ENCODE data around the gene SCN2A.
"Not testable (repeated sequence)": the region's sequence is repeated elsewhere in the genome, so short reads cannot be mapped to it uniquely, and the experiment has no call there.

SCN2A gene

DNA sequence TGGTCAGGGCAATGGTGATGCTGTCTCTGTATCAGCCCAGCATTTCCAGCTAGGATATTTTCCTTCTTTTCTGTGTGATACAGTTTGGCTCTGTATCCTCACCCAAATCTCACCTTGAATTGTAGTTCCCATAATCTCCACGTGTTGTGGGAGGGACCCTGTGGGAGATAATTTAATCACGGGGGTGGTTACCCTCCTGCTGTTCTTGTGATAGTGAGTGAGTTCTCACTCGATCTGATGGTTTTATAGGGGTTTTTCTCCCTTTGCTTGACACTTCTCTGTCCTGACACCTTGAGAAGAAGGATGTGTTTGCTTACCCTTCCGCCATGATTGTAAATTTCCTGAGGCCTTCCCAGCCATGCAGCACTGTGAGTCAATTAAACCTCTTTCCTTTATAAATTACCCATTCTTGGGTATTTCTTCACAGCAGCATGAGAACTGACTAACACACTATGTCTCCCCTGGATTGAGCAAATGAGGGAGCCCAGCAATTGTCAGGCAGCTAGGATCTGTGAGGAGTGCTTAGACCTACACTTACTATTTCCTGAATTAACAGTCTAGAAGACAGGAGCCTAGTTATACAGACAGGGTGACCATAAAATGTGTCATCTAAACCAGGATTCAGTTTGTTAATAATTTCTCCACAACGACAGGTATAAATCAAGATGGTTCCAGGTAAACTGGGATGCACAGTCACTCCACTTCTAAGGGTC, 6.0 kb downstream of the SCN2A start:
- CTCF ChIA-PET = no interaction called here
- POLR2A ChIA-PET = no interaction called here
- TF ChIP-seq L3MBTL2 (conservative IDR thresholded peaks at IDR 0.05) = no peak
- TF ChIP-seq SP1 (IDR thresholded peaks at IDR 0.05) = no peak
- no peak for TF ChIP-seq ZNF384 (IDR thresholded peaks at IDR 0.05)
- no peak for TF ChIP-seq SUZ12 (IDR thresholded peaks at IDR 0.05)
- no peak for TF ChIP-seq FOXK2 (IDR thresholded peaks at IDR 0.05)
- no peak for TF ChIP-seq PKNOX1 (IDR thresholded peaks at IDR 0.05)
- no peak for TF ChIP-seq CTBP1 (IDR thresholded peaks at IDR 0.05; ENCODE audit: borderline replicate concordance)
- no peak for TF ChIP-seq FOXA1 (IDR thresholded peaks at IDR 0.05)
- TF ChIP-seq BHLHE40 (IDR thresholded peaks at IDR 0.05; ENCODE audit: borderline replicate concordance) = no peak
- no peak for TF ChIP-seq NFRKB (IDR thresholded peaks at IDR 0.05)
- TF ChIP-seq ELF4 (IDR thresholded peaks at IDR 0.05) = no peak
- no peak for TF ChIP-seq ARNT (IDR thresholded peaks at IDR 0.05)
- TF ChIP-seq LEF1 (IDR thresholded peaks at IDR 0.05; ENCODE audit: borderline replicate concordance) = no peak
- TF ChIP-seq HDGF (IDR thresholded peaks at IDR 0.05; ENCODE audit: borderline replicate concordance) = no peak
- no peak for TF ChIP-seq TARDBP (IDR thresholded peaks at IDR 0.05)
- no peak for TF ChIP-seq FOXM1 (IDR thresholded peaks at IDR 0.05; ENCODE audit: borderline replicate concordance)
- no peak for DNase-seq (ENCODE audit: extremely low spot score)

- no peak for TF ChIP-seq TARDBP (IDR thresholded peaks at IDR 0.05)
- no peak for TF ChIP-seq FOXA1 (IDR thresholded peaks at IDR 0.05)
- TF ChIP-seq ELF4 (IDR thresholded peaks at IDR 0.05) = no peak
- TF ChIP-seq L3MBTL2 (conservative IDR thresholded peaks at IDR 0.05) = no peak
- no peak for TF ChIP-seq ZNF384 (IDR thresholded peaks at IDR 0.05)
- TF ChIP-seq CTBP1 (IDR thresholded peaks at IDR 0.05; ENCODE audit: borderline replicate concordance) = no peak
- no peak for TF ChIP-seq PKNOX1 (IDR thresholded peaks at IDR 0.05)
- no peak for TF ChIP-seq LEF1 (IDR thresholded peaks at IDR 0.05; ENCODE audit: borderline replicate concordance)
- no peak for TF ChIP-seq FOXK2 (IDR thresholded peaks at IDR 0.05)
- TF ChIP-seq ARNT (IDR thresholded peaks at IDR 0.05) = no peak
- TF ChIP-seq SUZ12 (IDR thresholded peaks at IDR 0.05) = no peak
- no peak for TF ChIP-seq NFRKB (IDR thresholded peaks at IDR 0.05)
- no peak for TF ChIP-seq BHLHE40 (IDR thresholded peaks at IDR 0.05; ENCODE audit: borderline replicate concordance)
- TF ChIP-seq HDGF (IDR thresholded peaks at IDR 0.05; ENCODE audit: borderline replicate concordance) = no peak
- no peak for TF ChIP-seq FOXM1 (IDR thresholded peaks at IDR 0.05; ENCODE audit: borderline replicate concordance)
- no peak for DNase-seq (ENCODE audit: extremely low spot score)
- ChIA-PET POLR2A (no interaction called here), CTCF (interaction anchor here (2.1 kb wide), 1 partner anchor 9 kb away, joined by 11 read pairs; the partner anchor contains the start of gene SCN2A)
These were observed 9.0 kb downstream of the SCN2A start for GRCh38 chr2:165248238-165248637.

DNA sequence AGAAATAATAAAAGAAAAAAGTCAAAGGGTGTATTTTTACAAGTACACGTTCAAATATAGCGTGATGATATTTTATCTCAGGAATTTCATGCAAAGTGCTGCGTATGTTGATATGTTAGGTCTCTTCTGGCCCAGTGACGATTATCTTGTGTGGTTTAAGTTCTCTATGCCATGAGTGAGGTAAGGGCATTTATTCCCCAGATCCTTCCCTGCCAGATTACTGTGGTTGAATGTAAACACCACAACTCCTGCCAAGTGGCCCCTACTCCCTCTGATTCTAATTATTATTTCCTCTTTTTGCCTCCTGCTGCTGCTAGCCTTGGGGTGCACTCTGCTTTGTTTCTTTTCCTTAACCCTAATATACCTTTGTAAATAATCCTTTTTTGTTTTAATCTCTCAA, 12.2 kb downstream of the SCN2A start:
- ChIA-PET POLR2A (no interaction called here), CTCF (no interaction called here)
- DNase-seq (ENCODE audit: extremely low spot score) = no peak
- TF ChIP-seq NFRKB (IDR thresholded peaks at IDR 0.05) (no peak), BHLHE40 (IDR thresholded peaks at IDR 0.05; ENCODE audit: borderline replicate concordance) (no peak), LEF1 (IDR thresholded peaks at IDR 0.05; ENCODE audit: borderline replicate concordance) (no peak), ZNF384 (IDR thresholded peaks at IDR 0.05) (no peak), TARDBP (IDR thresholded peaks at IDR 0.05) (no peak), L3MBTL2 (conservative IDR thresholded peaks at IDR 0.05) (no peak), PKNOX1 (IDR thresholded peaks at IDR 0.05) (no peak), SUZ12 (IDR thresholded peaks at IDR 0.05) (no peak), ELF4 (IDR thresholded peaks at IDR 0.05) (no peak), FOXA1 (IDR thresholded peaks at IDR 0.05) (no peak), CTBP1 (IDR thresholded peaks at IDR 0.05; ENCODE audit: borderline replicate concordance) (no peak), HDGF (IDR thresholded peaks at IDR 0.05; ENCODE audit: borderline replicate concordance) (no peak), FOXK2 (IDR thresholded peaks at IDR 0.05) (no peak), FOXM1 (IDR thresholded peaks at IDR 0.05; ENCODE audit: borderline replicate concordance) (no peak), ARNT (IDR thresholded peaks at IDR 0.05) (no peak), SP1 (IDR thresholded peaks at IDR 0.05) (no peak)

DNA sequence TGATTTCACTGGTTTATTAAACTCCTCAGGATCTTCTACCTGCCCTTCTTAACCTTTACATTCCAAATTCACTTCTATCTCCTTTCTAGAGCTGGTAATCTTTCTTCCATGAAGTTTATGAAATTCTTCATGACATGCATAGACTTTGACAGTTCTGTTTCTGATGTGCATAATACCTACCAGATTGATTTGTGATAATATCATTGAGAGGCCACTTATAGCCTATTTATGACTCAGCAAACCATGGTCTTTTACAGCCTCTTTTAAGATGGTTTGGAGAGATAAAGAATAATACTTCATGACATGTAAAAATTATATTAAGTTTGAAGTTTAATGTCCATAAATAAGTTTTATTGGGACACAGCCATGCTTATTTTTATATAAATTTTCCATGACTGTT, 14.0 kb downstream of the SCN2A start:
- TF ChIP-seq PKNOX1 (IDR thresholded peaks at IDR 0.05) = no peak
- TF ChIP-seq FOXM1 (IDR thresholded peaks at IDR 0.05; ENCODE audit: borderline replicate concordance) = no peak
- TF ChIP-seq ZNF384 (IDR thresholded peaks at IDR 0.05) = no peak
- no peak for TF ChIP-seq FOXA1 (IDR thresholded peaks at IDR 0.05)
- TF ChIP-seq ELF4 (IDR thresholded peaks at IDR 0.05) = no peak
- TF ChIP-seq L3MBTL2 (conservative IDR thresholded peaks at IDR 0.05) = no peak
- TF ChIP-seq HDGF (IDR thresholded peaks at IDR 0.05; ENCODE audit: borderline replicate concordance) = no peak
- no peak for TF ChIP-seq FOXK2 (IDR thresholded peaks at IDR 0.05)
- no peak for DNase-seq (ENCODE audit: extremely low spot score)
- ChIA-PET POLR2A (no interaction called here), CTCF (no interaction called here)

DNA sequence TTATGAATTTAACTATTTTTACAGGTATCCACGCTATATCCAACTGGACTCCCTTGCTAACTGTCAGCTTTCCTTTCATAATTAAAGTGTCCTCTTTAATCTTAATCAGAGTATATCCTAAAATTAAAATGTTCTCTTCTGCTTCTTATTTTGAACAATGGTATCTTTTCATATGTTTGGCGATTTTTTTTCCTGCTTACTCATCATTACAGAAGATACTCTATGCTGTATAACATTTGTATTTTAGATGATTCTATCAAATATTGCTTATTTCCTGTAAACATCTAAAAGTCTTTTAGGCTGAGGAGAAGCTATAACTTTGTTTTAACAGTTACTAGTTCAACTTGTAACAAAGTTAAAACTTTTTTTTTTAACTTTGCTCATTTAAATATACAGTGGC, 17.4 kb downstream of the SCN2A start:
- ChIA-PET CTCF (no interaction called here), POLR2A (no interaction called here)
- no peak for TF ChIP-seq L3MBTL2 (conservative IDR thresholded peaks at IDR 0.05)
- no peak for TF ChIP-seq NFRKB (IDR thresholded peaks at IDR 0.05)
- no peak for TF ChIP-seq SUZ12 (IDR thresholded peaks at IDR 0.05)
- no peak for TF ChIP-seq SP1 (IDR thresholded peaks at IDR 0.05)
- no peak for TF ChIP-seq CTBP1 (IDR thresholded peaks at IDR 0.05; ENCODE audit: borderline replicate concordance)
- TF ChIP-seq TARDBP (IDR thresholded peaks at IDR 0.05) = no peak
- TF ChIP-seq ARNT (IDR thresholded peaks at IDR 0.05) = no peak
- no peak for TF ChIP-seq BHLHE40 (IDR thresholded peaks at IDR 0.05; ENCODE audit: borderline replicate concordance)
- no peak for TF ChIP-seq PKNOX1 (IDR thresholded peaks at IDR 0.05)
- TF ChIP-seq HDGF (IDR thresholded peaks at IDR 0.05; ENCODE audit: borderline replicate concordance) = no peak
- TF ChIP-seq ZNF384 (IDR thresholded peaks at IDR 0.05) = no peak
- TF ChIP-seq FOXA1 (IDR thresholded peaks at IDR 0.05) = no peak
- no peak for TF ChIP-seq FOXK2 (IDR thresholded peaks at IDR 0.05)
- no peak for TF ChIP-seq LEF1 (IDR thresholded peaks at IDR 0.05; ENCODE audit: borderline replicate concordance)
- TF ChIP-seq ELF4 (IDR thresholded peaks at IDR 0.05) = no peak
- no peak for TF ChIP-seq FOXM1 (IDR thresholded peaks at IDR 0.05; ENCODE audit: borderline replicate concordance)
- no peak for DNase-seq (ENCODE audit: extremely low spot score)

- DNase-seq (ENCODE audit: extremely low spot score); POLR2A ChIA-PET: not testable (repeated sequence)
- CTCF ChIA-PET = interaction anchor here (0.7 kb wide), 1 partner anchor 245 kb away, joined by 4 read pairs; no protein-coding TSS in a partner anchor
These were observed 21.1 kb downstream of the SCN2A start for GRCh38 chr2:165260347-165260746.
